Retinal pigment epithelial cell (primary cell): Measurements from ENCODE around the gene SLX4.

ENCODE experiments used
- DNase-seq: peaks from one replicate; pipeline ENCODE4 v3.0.0-alpha.2; 2010; ENCODE audit warnings: low read depth
- H3K4me3 ChIP-seq: 2 replicates; pipeline ENCODE4 v1.5.1; 2011; ENCODE audit warnings: mild to moderate bottlenecking, low read length, control low read depth, moderate library complexity
- CTCF ChIP-seq: conservative IDR thresholded peaks from 2 replicates; pipeline ENCODE4 v1.5.1; 2011; ENCODE audit warnings: low read depth, low read length, control low read depth, inconsistent platforms

Gene SLX4

GRCh38 chr16:3591991-3592390 lies 19.4 kb downstream of the SLX4 start:
- no peak for TF ChIP-seq CTCF
- H3K4me3 ChIP-seq: no peak overlapping the region
- no peak for DNase-seq

GRCh38 chr16:3591436-3591803 lies 20.0 kb downstream of the SLX4 start:
- DNase-seq: no peak
- H3K4me3 ChIP-seq: no peak overlapping the region
- TF ChIP-seq CTCF: no peak

DNA sequence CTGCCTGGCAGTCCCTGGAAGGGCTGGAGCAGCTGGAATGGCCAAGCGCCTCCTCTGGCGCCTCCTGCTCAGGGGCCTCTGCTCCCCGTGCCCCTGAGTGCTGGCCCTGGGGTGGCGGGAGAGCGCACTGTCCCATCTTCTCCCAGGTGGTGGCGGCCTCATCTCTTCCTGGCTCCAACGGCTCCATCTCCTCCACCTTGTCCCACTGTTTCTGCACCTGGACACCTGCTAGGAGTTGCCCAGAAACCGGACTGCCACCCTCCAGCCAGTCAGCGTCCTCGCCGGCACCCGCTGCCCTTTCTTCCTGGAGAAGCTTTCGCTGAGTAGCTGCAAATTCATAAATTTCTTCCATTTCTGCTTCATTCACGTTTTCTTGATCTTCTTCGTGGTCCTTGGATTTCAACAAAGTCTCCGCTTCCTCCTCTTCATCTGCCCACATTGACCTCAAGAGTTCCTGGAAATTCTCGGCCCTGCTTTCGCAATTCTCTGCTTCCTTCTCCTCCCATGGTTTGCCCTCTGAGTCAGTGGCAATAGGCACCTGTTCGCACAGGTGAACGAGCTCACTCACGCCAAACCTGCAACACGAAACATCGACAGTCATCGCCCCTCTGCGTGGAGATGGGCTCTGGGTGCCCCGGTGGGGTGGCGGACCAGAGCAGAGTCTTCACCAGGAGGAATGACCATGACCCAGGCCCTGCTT lies 20.5 kb downstream of the SLX4 start:
- H3K4me3 ChIP-seq: no peak overlapping the region

GRCh38 chr16:3589991-3590701 lies 21.3 kb downstream of the SLX4 start:
- TF ChIP-seq CTCF: no peak
- H3K4me3 ChIP-seq: no peak overlapping the region
- no peak for DNase-seq

More for the DNA sequence above, 20.5 kb downstream of the SLX4 start:
- no peak for DNase-seq
- TF ChIP-seq CTCF: no peak

DNA sequence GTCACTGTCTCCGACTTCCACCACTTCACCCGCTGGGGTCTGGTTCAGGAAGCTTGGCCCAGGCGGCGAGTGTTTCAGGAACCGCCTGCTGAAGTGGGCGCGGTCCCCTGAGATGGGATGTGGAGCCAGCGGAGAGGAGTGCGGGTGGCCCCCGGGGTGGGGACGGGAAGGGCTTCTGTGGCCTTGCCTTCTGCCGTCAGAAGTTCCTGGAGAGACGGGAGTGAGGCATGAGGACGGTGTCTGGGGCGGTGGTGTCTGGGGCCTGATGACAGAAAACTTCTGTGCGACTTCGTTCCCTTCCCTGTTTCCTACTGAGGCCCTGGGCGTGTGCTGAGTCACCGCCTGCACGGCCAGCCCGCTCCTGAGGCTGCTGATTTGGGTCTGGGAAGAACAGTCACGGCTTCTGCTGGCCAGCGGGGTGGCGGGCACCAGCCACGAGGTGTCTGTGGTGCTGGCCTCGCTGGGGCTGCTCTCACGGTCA lies 21.9 kb downstream of the SLX4 start:
- TF ChIP-seq CTCF: no peak
- H3K4me3 ChIP-seq: no peak overlapping the region
- no peak for DNase-seq

GRCh38 chr16:3589001-3589400 lies 22.4 kb downstream of the SLX4 start:
- TF ChIP-seq CTCF: no peak
- no peak overlapping the region for H3K4me3 ChIP-seq

More at GRCh38 chr16:3589001-3589400, 22.4 kb downstream of the SLX4 start:
- no peak for DNase-seq
